ENCODE measurements around the gene CRB1. TPM values are rescaled to one million over a fixed set of nuclear protein-coding genes. Genes with fewer than 3 reads are reported as not detected.

The CRB1 gene
- total and polyA plus RNA-seq, 4 donors: 0.03 to 0.55 (median 0.30) TPM

DNA sequence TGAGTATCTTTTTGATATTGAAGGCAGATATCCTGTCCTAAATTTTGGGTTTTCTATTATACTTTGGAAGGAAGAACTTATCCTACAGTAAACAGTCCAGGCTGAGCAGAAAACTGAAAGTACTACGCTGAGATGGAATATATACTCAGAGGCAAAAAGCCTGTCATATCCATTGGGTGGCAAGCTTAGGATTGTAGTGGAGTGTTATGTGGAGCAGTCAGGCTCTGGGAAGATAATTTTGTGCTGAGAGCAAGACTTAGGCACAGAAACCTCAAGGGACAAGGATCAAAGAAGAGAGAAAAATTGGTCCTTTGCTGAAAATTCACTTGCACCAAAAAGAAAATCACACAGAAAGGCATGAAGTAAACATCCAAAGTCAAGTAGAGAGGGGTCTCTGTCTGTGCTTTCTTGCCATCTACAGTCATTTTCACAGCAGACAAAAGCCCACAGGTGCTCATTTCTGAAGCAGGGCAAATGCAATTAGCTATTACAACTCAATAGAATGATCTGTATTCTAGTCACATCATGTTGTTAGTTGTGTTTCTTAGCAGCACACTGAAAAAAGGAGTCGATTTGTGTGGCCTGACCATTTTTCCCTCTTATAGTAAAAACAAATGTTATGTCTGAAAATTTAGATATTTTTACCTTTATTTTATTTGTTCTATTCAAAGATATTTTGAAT lies 38.5 kb downstream of the CRB1 start:
- WGBS, 2 donors: 82 to 92% methylated on average over 2 of the region's 2 CpGs
- H3K36me3 ChIP-seq (ENCODE audit: control insufficient read depth in 4 of 4, insufficient read depth in 4 of 4, low read length in 4 of 4): no peaks in the 10 kb centered on the region
- no peak for TF ChIP-seq CTCF (IDR thresholded peaks at IDR 0.05; ENCODE audit: control extremely low read depth, extremely low read depth)

GRCh38 chr1:197307136-197307535 lies 39.1 kb downstream of the CRB1 start:
- H3K36me3 ChIP-seq (ENCODE audit: control insufficient read depth in 4 of 4, insufficient read depth in 4 of 4, low read length in 4 of 4): no peaks in the 10 kb centered on the region
- H3K9me3 ChIP-seq (ENCODE audit: control insufficient read depth in 4 of 4, insufficient read depth in 3 of 4, low read length in 3 of 4): peaks cover 0 to 3% (median 0%) of the 10 kb centered on the region in 4 donors
- no peak overlapping the region for H3K27ac ChIP-seq (ENCODE audit: low read depth in 1 of 2, low read length in 1 of 2)
- no peak overlapping the region for H3K9ac ChIP-seq (ENCODE audit: insufficient read depth in 1 of 2, low read length in 2 of 2)
- H3K4me3 ChIP-seq: no peak overlapping the region
- no peak for DNase-seq
- H3K27me3 ChIP-seq (ENCODE audit: control insufficient read depth in 3 of 3, insufficient read depth in 3 of 3, low read length in 2 of 3): no peaks in the 10 kb centered on the region
- no peak for ATAC-seq (ENCODE audit: insufficient read depth, low FRiP score)
- no peak for TF ChIP-seq CTCF (IDR thresholded peaks at IDR 0.05; ENCODE audit: control extremely low read depth, extremely low read depth)
- no peaks in the 10 kb centered on the region for H3K4me1 ChIP-seq (ENCODE audit: control insufficient read depth in 5 of 5, insufficient read depth in 5 of 5, low read length in 5 of 5)

More for the DNA sequence above, 38.5 kb downstream of the CRB1 start:
- DNase-seq (no peak), ATAC-seq (ENCODE audit: insufficient read depth, low FRiP score) (no peak)
- no peak overlapping the region for H3K9ac ChIP-seq (ENCODE audit: insufficient read depth in 1 of 2, low read length in 2 of 2)
- no peak overlapping the region for H3K27ac ChIP-seq (ENCODE audit: low read depth in 1 of 2, low read length in 1 of 2)
- H3K9me3 ChIP-seq (ENCODE audit: control insufficient read depth in 4 of 4, insufficient read depth in 3 of 4, low read length in 3 of 4): peaks cover 0 to 3% (median 0%) of the 10 kb centered on the region in 4 donors
- no peaks in the 10 kb centered on the region for H3K4me1 ChIP-seq (ENCODE audit: control insufficient read depth in 5 of 5, insufficient read depth in 5 of 5, low read length in 5 of 5)
- H3K4me3 ChIP-seq: no peak overlapping the region
- H3K27me3 ChIP-seq (ENCODE audit: control insufficient read depth in 3 of 3, insufficient read depth in 3 of 3, low read length in 2 of 3): no peaks in the 10 kb centered on the region

DNA sequence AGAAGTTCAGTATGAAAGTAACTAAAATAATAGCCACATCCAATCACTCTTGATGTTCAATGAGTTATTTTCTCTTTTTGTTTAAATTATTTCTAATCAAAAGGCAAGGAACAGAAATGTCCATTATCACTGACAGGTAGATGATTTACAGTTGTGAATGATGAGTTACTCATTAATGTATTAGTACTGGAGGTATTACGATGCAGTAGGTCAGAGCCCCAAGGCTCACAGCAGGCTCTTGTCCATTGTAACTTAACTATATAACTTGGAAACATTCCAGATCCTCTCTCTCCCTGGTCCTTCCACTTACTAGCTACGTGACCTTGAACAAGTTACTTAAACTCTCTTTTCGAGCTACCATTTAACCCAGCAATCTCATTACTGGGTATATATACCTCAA lies 39.5 kb downstream of the CRB1 start:
- H3K9me3 ChIP-seq (ENCODE audit: control insufficient read depth in 4 of 4, insufficient read depth in 3 of 4, low read length in 3 of 4): peaks cover 0 to 3% (median 0%) of the 10 kb centered on the region in 4 donors
- H3K4me3 ChIP-seq: no peak overlapping the region
- 64 to 83% methylated on average over 3 of the region's 3 CpGs for WGBS, 2 donors
- H3K27ac ChIP-seq (ENCODE audit: low read depth in 1 of 2, low read length in 1 of 2): no peak overlapping the region
- DNase-seq (peak in 1 of 3 donors; percentile 34), ATAC-seq (ENCODE audit: insufficient read depth, low FRiP score) (no peak)
- no peaks in the 10 kb centered on the region for H3K27me3 ChIP-seq (ENCODE audit: control insufficient read depth in 3 of 3, insufficient read depth in 3 of 3, low read length in 2 of 3)
- no peaks in the 10 kb centered on the region for H3K4me1 ChIP-seq (ENCODE audit: control insufficient read depth in 5 of 5, insufficient read depth in 5 of 5, low read length in 5 of 5)
- H3K36me3 ChIP-seq (ENCODE audit: control insufficient read depth in 4 of 4, insufficient read depth in 4 of 4, low read length in 4 of 4): no peaks in the 10 kb centered on the region
- no peak for TF ChIP-seq CTCF (IDR thresholded peaks at IDR 0.05; ENCODE audit: control extremely low read depth, extremely low read depth)
- H3K9ac ChIP-seq (ENCODE audit: insufficient read depth in 1 of 2, low read length in 2 of 2): no peak overlapping the region

- ATAC-seq (ENCODE audit: insufficient read depth, low FRiP score) (no peak), DNase-seq (no peak)
- Histone ChIP-seq H3K27me3 (ENCODE audit: control insufficient read depth in 3 of 3, insufficient read depth in 3 of 3, low read length in 2 of 3) (no peaks in the 10 kb centered on the region), H3K4me1 (ENCODE audit: control insufficient read depth in 5 of 5, insufficient read depth in 5 of 5, low read length in 5 of 5) (no peaks in the 10 kb centered on the region), H3K4me3 (no peak overlapping the region), H3K9ac (ENCODE audit: insufficient read depth in 1 of 2, low read length in 2 of 2) (no peak overlapping the region), H3K27ac (ENCODE audit: low read depth in 1 of 2, low read length in 1 of 2) (no peak overlapping the region), H3K9me3 (ENCODE audit: control insufficient read depth in 4 of 4, insufficient read depth in 3 of 4, low read length in 3 of 4) (peaks cover 0 to 3% (median 0%) of the 10 kb centered on the region in 4 donors), H3K36me3 (ENCODE audit: control insufficient read depth in 4 of 4, insufficient read depth in 4 of 4, low read length in 4 of 4) (no peaks in the 10 kb centered on the region)
- TF ChIP-seq CTCF (IDR thresholded peaks at IDR 0.05; ENCODE audit: control extremely low read depth, extremely low read depth): no peak
- WGBS, 2 donors: 87 to 90% methylated on average over 4 of the region's 4 CpGs
These were observed 43.0 kb downstream of the CRB1 start for GRCh38 chr1:197311081-197311480.

All from lung (tissue), 12 donors.